ENCODE results near the gene GMPR.
"Not testable (repeated sequence)": the region's sequence is repeated elsewhere in the genome, so short reads cannot be mapped to it uniquely, and the experiment has no call there.

The GMPR gene

DNA sequence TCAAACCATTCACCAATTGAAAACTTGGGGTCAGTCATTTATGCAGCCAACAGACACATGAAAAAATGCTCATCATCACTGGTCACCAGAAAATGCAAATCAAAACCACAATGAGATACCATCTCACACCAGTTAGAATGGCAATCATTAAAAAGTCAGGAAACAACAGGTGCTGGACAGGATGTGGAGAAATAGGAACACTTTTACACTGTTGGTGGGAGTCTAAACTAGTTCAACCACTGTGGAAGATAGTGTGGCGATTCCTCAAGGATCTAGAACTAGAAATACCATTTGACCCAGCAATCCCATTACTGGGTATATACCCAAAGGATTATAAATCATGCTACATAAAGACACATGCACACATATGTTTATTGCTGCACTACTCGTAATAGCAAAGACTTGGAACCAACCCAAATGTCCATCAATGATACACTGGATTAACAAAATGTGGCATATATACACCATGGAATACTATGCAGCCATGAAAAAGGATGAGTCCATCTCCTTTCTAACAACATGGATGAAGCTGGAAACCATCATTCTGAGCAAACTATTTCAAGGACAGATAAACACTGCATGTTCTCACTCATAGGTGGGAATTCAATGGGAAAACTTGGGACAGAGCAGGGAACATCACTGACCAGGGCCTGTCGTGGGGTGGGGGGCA, 13.2 kb upstream of the GMPR start:
- not testable (repeated sequence) for DNase-seq (ENCODE audit: low read depth in 3 of 3)

DNA sequence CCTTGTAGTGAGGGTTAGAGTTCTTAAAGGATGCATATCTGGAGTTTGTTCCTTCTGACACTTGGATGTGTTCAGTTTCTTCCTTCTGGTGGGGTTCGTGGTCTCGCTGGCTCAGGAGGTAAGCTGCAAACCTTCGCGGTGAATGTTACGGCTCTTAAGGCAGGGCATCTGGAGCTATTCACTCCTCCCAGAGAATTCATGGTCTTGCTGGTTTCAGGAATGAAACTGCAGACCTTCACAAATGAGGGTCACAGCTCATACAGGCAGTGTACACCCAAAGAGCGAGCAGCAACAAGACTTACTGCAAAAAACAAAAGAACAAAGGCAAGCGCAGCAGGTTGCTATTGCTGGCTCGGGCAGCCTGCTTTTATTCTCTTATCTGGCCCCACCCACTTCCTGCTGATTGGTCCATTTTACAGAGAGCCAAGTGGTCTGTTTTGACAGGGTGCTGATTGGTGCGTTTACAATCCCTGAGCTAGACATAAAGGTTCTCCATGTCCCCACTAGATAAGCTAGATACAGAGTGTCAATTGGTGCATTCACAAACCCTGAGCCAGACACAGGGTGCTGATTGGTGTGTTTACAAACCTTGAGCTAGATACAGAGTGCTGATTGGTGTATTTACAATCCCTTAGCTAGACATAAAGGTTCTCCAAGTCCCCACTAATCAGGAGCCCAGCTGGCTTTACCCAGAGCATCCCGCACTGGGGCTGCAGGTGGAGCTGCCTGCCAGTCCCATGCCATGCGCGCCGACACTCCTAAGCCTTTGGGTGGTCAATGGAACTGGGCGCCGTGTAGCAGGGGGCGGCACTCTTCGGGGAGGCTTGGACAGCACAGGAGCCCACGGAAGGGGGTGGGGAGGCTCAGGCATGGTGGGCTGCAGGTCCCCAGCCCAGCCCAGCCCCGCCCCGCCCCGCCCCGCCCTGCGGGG, 12.0 kb upstream of the GMPR start:
- DNase-seq (ENCODE audit: low read depth in 3 of 3), result not testable (repeated sequence)

DNA sequence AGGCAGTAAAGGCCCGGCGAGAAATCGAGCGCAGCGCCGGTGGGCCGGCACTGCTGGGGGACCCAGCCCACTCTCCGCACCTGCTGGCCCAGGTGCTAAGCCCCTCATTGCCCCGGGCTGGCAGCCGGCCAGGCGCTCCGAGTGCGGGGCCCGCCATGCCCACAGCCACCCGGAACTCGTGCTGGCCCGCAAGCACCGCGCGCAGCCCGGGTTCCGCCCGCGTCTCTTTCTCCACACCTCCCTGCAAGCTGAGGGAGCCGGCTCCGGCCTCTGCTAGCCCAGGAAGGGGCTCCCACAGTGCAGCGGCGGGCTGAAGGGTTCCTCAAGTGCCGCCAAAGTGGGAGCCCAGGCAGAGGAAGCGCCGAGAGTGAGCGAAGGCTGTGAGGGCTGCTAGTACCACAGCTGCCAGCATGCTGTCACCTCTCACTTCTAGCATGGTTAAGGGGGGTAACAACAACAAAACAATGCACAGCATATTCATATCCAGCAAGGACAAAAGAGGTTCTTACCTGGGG, 11.3 kb upstream of the GMPR start:
- DNase-seq (ENCODE audit: low read depth in 3 of 3), result no peak

DNA sequence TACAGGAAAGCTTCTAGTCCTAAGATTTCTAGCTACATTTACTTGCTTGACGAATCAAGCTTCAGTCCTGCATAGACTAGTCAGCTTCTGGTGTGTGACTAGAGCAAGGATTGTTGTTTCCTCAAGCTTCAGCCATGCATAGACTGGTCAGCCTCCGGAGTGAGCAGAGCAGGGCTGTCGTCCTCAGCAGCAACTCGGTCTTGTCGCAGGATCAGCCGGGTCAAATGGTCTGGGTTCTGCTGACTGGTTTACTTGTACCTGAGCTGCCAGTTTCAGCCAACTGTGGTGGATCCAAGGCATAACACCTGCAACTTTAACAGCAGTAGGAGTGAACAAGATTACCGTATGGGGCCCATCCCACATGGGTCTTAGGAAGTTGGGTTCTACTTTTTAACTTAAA, 10.8 kb upstream of the GMPR start:
- DNase-seq (ENCODE audit: low read depth in 3 of 3), result no peak

DNA sequence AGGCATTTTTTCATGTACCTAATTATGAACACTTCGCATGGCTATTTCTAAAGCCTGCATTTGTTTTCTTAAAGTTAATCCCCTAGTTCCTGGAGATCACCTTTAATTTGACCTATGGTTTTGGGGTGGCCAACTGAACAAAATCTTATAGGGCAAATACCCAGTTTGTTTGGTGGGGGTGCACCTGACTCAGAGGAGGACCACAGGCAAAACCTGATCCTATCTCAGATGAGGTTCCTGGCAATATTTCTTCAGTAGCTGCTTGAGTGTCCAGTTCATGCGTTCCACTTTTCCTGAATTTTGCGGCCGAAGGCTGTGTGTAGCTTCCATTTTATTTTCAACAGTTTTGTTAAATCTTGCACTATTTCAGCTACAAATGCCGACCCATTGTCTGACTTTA, 10.3 kb upstream of the GMPR start:
- no peak for DNase-seq (ENCODE audit: low read depth in 3 of 3)

DNA sequence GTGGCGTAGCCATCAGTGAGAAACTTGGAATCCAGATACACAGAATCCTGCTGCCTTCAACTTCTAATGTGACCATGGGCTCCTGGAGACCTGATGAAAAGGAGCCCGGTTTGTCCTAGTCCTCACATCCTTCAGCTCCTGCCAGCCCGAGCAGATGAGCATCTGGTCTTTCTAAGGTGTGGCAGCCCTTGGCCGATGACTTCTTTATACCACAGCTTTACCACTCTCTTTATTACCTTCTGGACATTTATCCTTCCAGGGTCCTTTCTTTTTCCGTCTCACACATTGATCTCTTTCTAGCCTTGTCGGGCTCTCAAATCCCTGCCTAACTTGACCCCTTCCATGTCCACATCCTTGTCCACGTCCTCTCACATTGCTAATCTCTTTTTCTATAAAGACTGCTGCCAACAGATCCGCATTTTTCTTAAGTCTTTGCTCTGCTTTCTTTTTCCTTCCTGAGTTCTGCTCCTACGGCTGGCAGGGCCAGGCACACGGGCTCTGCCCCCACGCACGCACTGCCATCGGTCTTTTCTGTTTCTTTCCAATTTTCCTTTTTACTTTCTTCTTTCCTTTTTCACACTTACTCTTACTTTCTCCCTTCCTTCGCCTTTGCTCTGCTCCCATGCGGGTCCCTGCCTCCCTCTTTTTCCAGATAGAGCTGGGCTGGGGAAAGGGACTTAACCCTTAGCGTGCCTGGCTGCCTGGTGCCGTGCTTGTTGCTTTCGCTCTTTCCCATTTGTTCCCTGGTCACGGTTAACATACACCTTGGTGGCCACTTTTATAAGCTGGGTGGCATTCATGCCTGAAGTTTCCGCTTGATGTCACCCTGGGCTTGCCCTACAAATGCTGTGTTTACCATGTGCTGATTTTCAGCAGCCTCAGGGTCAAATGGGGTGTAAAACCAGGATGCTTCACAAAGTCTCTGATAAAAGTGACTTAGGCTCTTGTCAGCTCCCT, 9.4 kb upstream of the GMPR start:
- no peak for DNase-seq (ENCODE audit: low read depth in 3 of 3)

DNA sequence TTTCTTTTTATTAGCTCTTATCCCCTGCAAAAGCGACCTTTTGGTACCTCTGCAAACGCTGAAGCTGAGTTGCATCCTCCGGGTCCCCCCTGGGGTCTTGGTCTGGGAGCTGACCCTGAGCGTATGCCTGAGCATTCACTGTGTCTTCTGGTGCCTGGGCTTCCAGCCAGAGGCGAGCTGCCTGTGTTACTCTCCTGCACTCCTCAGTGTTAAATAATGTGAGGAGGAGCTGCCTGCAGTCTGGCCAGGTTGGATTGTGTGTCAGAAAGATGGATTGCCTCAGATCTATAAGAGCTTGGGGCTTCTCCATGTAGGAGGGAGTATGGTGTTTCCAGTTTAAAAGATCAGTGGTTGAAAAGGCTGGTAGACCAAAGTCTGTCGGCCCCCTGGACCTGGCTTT, 8.7 kb upstream of the GMPR start:
- DNase-seq (ENCODE audit: low read depth in 3 of 3), result no peak

DNA sequence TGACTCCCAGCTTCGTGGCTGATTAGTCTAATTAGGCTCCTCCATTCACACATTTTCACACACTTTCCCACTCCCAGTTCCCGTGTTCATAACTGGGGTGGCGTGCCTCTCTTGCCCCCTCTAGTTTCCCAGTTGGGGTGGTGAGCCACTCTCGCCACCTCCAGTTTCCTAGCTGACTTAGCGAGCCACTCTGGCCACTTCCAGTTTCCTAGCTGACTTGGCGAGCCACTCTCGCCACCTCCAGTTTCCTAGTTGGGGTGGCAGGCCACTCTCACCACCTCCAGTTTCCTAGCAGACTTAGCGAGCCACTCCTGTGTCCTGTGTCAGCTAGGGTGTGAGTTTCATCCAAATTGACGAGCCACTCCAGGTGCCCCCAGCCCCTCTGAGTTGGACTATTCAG, 7.4 kb upstream of the GMPR start:
- DNase-seq (ENCODE audit: low read depth in 3 of 3), result no peak

DNA sequence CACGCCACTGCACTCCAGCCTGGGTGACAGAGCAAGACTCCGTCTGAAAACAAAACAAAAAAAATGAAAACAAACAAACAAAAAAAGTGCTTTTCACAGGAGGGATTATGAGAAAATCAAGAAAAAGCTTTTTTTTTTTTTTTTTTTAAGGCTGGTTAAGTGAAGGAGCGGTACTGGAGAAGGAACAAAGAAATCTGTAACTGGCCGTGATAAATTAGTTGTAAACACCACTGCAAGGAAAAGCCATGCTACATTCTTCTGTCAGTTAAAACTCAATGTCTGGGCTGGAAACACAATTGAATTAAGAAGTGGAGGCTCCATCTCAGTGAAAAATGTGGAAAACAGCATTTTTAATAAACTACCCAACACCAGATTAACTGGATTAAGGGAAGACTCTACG, 6.3 kb upstream of the GMPR start:
- DNase-seq (ENCODE audit: low read depth in 3 of 3), result no peak

DNA sequence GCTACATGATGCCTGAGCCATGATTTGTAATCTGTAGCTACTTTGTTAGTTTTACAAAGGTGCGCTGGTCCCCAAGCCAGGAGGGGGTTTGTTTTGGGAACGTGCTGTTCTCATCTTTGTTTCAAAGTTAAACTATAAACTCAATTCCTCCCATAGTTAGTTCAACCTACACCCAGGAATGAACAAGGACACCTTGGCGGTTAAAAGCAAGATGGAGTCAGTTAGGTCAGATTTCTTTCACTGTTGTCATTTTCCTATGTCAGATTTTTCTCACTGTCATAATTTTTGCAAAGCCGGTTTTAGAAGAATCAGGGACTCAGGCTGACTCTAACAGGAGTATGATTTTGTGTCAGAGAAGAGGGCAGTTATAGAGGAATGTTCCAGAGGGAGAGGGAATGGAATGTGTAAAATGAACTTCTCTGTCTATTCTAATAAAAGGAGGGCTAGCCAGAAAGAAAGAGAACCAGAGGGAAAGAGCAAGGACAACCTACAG, 2.3 kb upstream of the GMPR start:
- DNase-seq (ENCODE audit: low read depth in 3 of 3), result no peak

DNA sequence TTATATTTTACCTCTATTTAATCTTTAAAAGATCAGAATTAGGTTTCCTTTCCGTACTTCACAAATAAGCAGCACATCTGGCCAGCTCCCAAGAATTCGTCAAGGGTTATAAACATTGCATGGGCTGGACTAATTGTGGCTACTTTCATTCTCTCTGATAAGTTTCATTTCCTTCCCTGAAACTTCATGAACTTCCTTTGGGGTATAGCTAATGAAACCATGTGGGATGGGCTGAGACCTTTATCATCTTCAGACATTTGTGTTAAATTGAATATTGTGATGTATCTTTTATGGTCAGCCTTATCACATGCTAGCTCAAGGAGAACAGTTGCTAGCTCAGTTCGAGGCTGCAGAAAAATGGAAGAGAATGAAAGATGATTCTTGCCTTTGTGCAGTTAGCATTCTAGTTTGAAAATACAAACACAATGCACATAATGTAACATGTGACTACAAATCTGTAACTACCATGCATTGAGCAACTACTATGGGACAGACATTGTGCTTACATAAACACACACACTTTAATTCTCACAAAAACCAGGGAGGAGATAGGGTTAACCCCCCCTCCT, 1.7 kb upstream of the GMPR start:
- no peak for DNase-seq (ENCODE audit: low read depth in 3 of 3)

DNA sequence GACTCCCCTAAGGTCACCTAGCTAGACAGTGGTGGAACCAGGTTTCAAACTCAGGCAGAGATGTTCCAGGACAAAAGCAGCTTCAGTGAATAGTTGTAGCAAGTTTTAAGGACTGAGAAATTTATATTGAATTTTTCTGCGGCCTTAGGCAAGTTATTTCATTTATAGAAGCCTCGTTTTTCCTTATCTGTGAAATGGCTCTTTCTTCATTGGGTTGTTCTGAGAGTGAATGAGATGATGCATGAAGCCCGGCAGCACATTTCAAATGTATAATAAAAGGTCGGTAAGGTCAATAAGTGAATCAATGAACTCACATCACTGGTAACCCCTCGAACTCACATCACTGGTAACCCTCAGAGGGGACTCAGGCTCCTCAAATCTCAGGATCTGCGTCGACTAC, 1.1 kb upstream of the GMPR start:
- DNase-seq (ENCODE audit: low read depth in 3 of 3), result no peak

DNA sequence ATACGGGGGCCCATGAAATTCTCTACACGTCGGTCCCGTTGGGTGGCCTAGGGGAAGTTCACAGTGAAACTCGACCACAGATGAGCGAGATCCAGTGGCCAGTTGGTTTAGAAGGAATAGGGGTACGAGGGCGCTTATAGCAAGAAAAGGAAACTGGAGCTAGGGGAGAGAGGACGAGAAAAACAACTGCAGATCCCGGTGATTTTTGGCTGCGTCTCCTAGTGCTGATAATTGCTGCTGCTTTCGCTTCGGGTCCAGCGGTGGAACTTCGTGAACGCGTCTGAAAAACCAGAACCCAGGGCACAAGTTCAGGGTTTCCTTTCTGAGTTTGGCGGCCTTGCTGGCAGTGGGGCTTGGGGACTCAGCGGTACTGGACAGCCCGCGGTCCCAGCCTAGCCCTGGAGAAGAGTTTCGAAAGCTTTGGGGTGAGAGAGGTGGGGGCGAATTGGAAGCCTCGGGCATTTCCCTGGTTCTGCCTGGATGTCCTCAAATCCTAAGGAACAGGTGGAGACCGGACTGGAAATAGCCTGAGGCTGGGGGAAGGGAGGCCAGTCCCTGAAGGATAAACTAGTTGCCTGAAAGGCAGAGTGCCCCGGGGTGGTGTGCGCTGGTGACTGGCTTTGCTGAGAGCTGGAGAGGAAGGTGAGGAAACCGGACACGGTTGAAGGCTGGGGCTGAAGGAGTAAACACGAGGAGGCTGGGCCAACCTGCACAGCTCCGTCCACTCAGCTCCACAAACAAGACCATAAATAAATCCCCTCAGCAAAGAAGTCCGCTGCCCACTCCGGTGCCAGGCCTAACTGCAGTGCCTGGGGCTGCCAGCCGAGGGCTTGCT, 793 bp downstream of the GMPR start:
- no peak for DNase-seq (ENCODE audit: low read depth in 3 of 3)

DNA sequence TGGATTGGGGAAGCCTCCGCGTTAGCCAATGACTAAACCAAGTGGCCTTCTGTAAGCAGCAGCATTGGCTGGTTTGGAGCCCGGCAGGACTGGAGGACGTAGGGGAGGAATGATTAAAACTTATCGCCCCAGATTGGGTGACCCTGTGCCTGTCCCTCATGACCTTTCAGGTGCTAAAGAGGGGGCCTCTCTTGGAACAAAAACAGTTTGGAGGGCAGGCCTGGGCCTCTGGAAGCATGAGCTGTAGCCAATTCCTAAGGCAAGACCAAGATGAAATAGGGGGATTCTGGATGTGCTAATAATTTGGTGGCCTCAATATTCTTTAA, 1.4 kb downstream of the GMPR start:
- no peak for DNase-seq (ENCODE audit: low read depth in 3 of 3)

DNA sequence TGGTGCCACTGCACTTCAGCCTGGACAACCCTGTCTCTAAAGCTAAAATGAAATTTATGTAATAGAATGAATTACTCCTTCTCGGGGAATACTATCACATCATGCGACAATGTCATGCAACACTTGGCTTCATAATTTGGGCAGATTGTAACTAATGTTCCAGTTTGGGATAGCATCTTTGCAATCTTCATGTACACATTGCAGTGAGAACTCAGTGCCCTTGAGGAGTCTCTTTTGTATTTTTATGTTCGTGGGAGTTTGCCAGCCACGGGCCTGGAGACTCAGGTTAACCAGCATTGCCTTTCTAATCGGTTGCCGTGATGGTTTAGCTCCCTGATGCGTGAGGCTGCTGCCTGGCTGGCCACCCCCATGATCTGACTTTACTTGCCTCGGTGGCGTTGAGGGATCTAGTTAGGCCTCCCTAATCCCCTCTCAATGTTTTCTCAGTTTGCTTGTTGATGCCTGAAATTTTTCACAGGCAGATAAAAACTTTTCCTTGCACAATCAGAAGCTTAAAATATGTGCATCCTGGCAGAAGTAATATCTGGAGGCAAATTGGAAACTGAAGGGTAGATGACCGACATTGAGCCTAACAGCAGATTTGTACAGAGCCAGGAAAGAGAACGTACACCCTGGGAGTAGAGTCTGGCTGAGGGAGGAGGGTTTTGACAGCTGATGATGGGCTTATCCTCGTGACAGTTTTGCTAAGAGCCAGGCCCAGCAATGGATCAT, 2.4 kb downstream of the GMPR start:
- no peak for DNase-seq (ENCODE audit: low read depth in 3 of 3)

DNA sequence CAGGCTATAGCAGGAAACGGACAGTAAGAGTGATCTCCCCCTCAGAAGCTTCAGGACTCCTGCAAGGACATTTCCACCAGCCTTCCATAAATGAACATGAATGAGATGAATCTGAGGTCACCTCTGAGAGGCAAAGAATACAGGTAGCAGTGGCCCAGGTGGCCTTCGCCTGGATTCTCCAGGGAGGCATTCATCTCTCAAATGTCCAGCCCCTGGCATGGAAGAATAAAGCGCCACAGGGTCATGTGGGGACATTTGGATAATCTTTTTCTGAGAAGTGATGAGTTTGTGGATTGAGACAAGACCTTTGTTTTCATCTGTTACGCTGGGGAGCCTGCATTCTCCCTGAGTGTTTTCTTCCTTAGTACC, 2.9 kb downstream of the GMPR start:
- DNase-seq (ENCODE audit: low read depth in 3 of 3), result no peak

DNA sequence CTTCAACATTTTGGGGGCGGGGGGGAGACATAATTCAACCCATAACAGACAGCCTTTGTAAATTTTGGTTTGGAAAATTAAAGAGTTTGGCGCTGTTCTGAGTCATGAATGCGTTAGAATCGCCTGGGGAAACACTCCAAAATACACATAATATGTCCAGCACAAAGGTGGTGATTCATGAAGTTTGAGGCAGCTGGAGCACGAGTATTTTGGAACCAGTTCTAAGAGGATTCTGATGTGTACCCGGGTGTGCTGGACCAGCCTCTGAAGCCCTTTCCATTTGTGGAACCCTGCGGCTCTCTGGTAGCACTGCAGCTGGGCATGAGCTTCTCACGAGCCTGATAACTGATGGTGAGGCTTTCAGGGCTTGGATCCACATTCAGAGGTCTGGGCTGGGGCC, 4.7 kb downstream of the GMPR start:
- DNase-seq (ENCODE audit: low read depth in 3 of 3), result no peak

DNA sequence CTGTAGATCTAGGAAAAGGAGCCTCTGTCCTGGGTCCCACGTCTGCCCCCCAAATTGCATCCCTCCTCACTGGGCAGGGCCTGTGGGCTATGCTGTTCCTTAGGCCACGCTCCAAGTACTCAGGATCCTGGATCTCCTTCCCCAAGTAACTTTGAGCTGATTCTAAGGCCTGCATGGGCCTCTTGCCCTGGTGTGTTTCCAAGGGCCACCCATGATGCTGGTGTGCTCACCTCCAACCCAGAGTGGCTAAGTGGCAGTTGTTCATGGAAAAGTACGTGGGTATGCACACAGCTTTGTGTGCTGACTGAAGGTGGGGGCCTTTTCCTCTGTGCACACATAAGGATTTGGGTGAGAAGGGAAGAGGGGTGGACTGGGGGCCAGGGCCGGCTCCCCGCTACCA, 5.3 kb downstream of the GMPR start:
- no peak for DNase-seq (ENCODE audit: low read depth in 3 of 3)

DNA sequence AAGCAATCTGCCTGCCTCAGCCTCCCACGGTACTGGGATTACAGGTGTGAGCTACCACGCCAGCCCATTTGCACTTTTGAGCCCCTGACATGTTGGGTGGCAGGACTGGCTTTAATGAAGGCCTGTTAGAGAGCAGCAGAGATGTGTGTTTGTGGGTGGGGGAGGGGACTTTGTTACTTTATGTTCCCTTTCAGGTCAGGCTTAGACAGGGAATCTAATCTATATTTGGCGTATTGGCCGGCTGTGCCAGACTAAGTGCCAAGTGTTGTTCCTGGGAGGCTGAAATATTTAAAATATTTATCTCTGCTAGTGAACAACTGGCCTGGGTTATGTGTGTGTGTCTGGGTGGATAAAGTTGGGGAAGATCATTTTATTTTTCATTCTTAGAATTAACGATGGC, 6.1 kb downstream of the GMPR start:
- DNase-seq (ENCODE audit: low read depth in 3 of 3), result no peak

DNA sequence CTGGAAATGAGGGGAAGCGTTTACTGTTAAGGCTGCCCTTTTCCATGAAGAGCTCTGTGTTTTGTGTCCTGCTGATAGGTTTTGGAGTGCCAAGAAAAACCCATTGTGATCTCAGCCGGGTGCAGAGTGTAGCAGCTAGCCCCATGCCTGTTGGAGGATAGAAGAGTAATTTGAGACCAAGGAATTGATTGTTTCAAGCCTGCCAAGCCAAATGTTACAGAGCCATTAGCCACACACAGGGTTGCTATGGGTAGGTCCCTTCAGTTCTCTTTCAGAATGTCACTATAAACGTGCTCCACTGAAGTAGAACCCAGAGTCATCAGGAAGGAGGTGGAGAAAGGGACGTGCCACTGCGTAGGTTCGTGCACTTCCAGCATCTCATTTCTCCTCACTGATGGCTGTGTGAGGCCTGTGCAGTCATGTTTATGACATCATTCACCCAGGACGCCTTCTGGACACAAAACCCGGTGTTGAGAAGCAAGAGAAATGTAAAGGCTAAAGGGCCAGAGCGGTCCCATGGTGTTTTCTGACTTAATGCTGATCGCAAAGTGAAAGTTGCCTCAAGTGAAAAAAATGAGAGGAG, 6.6 kb downstream of the GMPR start:
- no peak for DNase-seq (ENCODE audit: low read depth in 3 of 3)

Data from stimulated activated CD4-positive, alpha-beta T cell treated with anti-CD3 and anti-CD28 coated beads, TNF-alpha, amount 100 ng/mL, for 24 hours (primary cell).